Heart left ventricle (tissue), 13 donors: ENCODE measurements around the gene RIMS1.

ENCODE experiments used
- CTCF ChIP-seq, 12 donors: fragments of 200-600 bp; sonication (generic) in 4 of 12; IDR thresholded peaks; one replicate each; pipeline versions ENCODE4 v1.5.0 to v1.8.0; 2018 to 2022; ENCODE audit warnings: antibody characterized with exemption in 12 of 12, mild to moderate bottlenecking in 5 of 12
- POLR2A ChIP-seq, 2 donors: fragments of 450-650 bp; IDR thresholded peaks; one replicate each; pipeline ENCODE4 v1.6.1; 2017; ENCODE audit warnings: antibody characterized with exemption in 2 of 2, mild to moderate bottlenecking in 2 of 2, moderate library complexity in 2 of 2
- donor health status: ischemic (EF 13 %, LVEDD 7.1; RV severe dilation, severe dysfunction).
- donor health status: DM: no; HTN: yes; CAD: no.
- donor health status: DM: no; HTN: no; CAD: no.
- donor health status: ischemic (EF 25% LVEDD 6.9; RV normal size, moderate dysfunction).
- donor health status: ischemic (EF 25% LVEDD 5.7; RV mildly dilated, moderate dysfunction).
- donor health status: ischemic (EF 35%, LVEDD 5.7; RV mildly dilated, moderate dysfunction).
- donor health status: nonischemic (EF 11% LVEDD 7.7; RV severe dilation, severe dysfunction).
- donor health status: DM: yes; HTN: yes; CAD: no.
- donor health status: PGD.
- donor health status: ischemic (EF 29% LVEDD 5.4; RV normal size, mild dysfunction).
- donor health status: nonischemic (EF 23%, LVEDD 6.1; RV moderate dilation, normal function).

- TF ChIP-seq CTCF (IDR thresholded peaks at IDR 0.05) (no peak), POLR2A (IDR thresholded peaks at IDR 0.05) (no peak)
Observed at GRCh38 chr6:72389698-72390097, 503.3 kb downstream of the RIMS1 start.
